Endothelial cell of umbilical vein (primary cell): ENCODE measurements around the gene MAPK13. TPM values are rescaled to one million over a fixed set of nuclear protein-coding genes. Genes with fewer than 3 reads are reported as not detected.

Experiments used
- BruUV-seq: library from RNA; stranded (reverse); fragments of 400-500 nt; replicated peaks from 2 replicates; lab custom pipeline; 2021; lab: Mats Ljungman, UMichigan
- CTCF ChIA-PET: fragments of 300-600, 350-600 bp; sonication (Branson Sonifier 250); formaldehyde crosslinking; loops from one replicate; lab custom pipeline; 2021; ENCODE audit warnings: antibody characterized with exemption, inconsistent platforms; lab: Charles Lee
- POLR2A ChIA-PET: fragments of 300-600, 350-600 bp; sonication (Branson Sonifier 250); formaldehyde crosslinking; loops from one replicate; lab custom pipeline; 2021; ENCODE audit warnings: antibody characterized with exemption, inconsistent platforms; lab: Charles Lee
- DNase-seq: peaks from one replicate; pipeline ENCODE4 v3.0.0-alpha.2; 2011; ENCODE audit warnings: low read depth, low spot score
- FAIRE-seq: peaks from 2 replicates; lab custom pipeline; 2011; peaks lifted over from hg19 to GRCh38; lab: Jason Lieb, UNC
- H2AFZ ChIP-seq: 2 replicates; pipeline ENCODE4 v1.6.0; 2012; ENCODE audit warnings: low read depth, low read length, control low read depth, inconsistent platforms
- H3K27ac ChIP-seq: 2 replicates; pipeline ENCODE4 v1.5.1; 2011; ENCODE audit warnings: low read depth, mild to moderate bottlenecking, control low read depth, low read length, moderate library complexity; ENCODE audit not compliant: insufficient read depth
- H3K27me3 ChIP-seq, 2 experiments: 2 replicates each; pipeline versions ENCODE4 v1.6.0 to v1.6.1; 2011; ENCODE audit warnings: low read length in 2 of 2, mixed read lengths in 1 of 2; ENCODE audit not compliant: control insufficient read depth in 2 of 2, insufficient read depth in 2 of 2
- H3K36me3 ChIP-seq, 2 experiments: 2 replicates in 1 of 2; 3 replicates in 1 of 2; pipeline ENCODE4 v1.5.1; 2011; ENCODE audit warnings: low read length in 2 of 2, mild to moderate bottlenecking in 1 of 2, moderate library complexity in 1 of 2; ENCODE audit not compliant: control insufficient read depth in 2 of 2, insufficient read depth in 2 of 2; ENCODE audit errors: extremely low read depth in 1 of 2
- H3K4me1 ChIP-seq: 3 replicates; pipeline ENCODE4 v1.5.1; 2011; ENCODE audit warnings: mild to moderate bottlenecking, low read length; ENCODE audit not compliant: control insufficient read depth, insufficient read depth; ENCODE audit errors: extremely low read depth
- H3K4me2 ChIP-seq: 2 replicates; pipeline ENCODE4 v1.6.1; 2011; ENCODE audit warnings: low read length, control low read depth, mixed read lengths; ENCODE audit not compliant: insufficient read depth
- H3K4me3 ChIP-seq, 3 experiments: fragments of 200-600 bp in 1 of 3; sonication (generic), shearing (Covaris generic) in 1 of 3; replicated peaks in 1 of 3; 2 replicates each; pipeline ENCODE4 v1.5.1; 2011 to 2016; ENCODE audit warnings: control low read depth in 3 of 3, low read length in 3 of 3, mild to moderate bottlenecking in 2 of 3, inconsistent platforms in 1 of 3, low read depth in 1 of 3, moderate library complexity in 1 of 3; ENCODE audit not compliant: insufficient read depth in 1 of 3
- H3K79me2 ChIP-seq: 2 replicates; pipeline ENCODE4 v1.6.0; 2012; ENCODE audit warnings: low read length, inconsistent platforms; ENCODE audit not compliant: control insufficient read depth, insufficient read depth
- H3K9ac ChIP-seq: replicated peaks from 2 replicates; pipeline ENCODE3; 2011; ENCODE audit warnings: low read length, control low read depth; ENCODE audit not compliant: insufficient read depth; ENCODE audit errors: extremely low read depth
- H3K9me1 ChIP-seq: replicated peaks from 3 replicates; pipeline ENCODE4 v1.6.0; 2011; ENCODE audit warnings: mild to moderate bottlenecking, low read length; ENCODE audit not compliant: control insufficient read depth, insufficient read depth; ENCODE audit errors: extremely low read depth
- H3K9me3 ChIP-seq: replicated peaks from 2 replicates; pipeline ENCODE4 v1.5.1; 2012; ENCODE audit warnings: low read length, inconsistent platforms; ENCODE audit not compliant: control insufficient read depth, insufficient read depth
- H4K20me1 ChIP-seq: replicated peaks from 2 replicates; pipeline ENCODE3; 2011; ENCODE audit warnings: mild to moderate bottlenecking, low read length; ENCODE audit not compliant: control insufficient read depth, insufficient read depth; ENCODE audit errors: extremely low read depth
- EZH2 ChIP-seq: IDR thresholded peaks from 2 replicates; pipeline ENCODE4 v1.6.1; 2012; ENCODE audit warnings: borderline replicate concordance, low read depth, mild to moderate bottlenecking, moderate library complexity, low read length, inconsistent platforms; ENCODE audit not compliant: severe bottlenecking
- FOS ChIP-seq: IDR thresholded peaks from 2 replicates; pipeline ENCODE4 v1.6.1; 2011; ENCODE audit warnings: mild to moderate bottlenecking, low read length, moderate library complexity, borderline replicate concordance; ENCODE audit not compliant: insufficient read depth
- GATA2 ChIP-seq: IDR thresholded peaks from 2 replicates; pipeline ENCODE4 v1.7.0; 2011; ENCODE audit warnings: low read depth, mild to moderate bottlenecking, moderate library complexity, mixed read lengths, low read length; ENCODE audit not compliant: insufficient read length, insufficient read depth
- JUN ChIP-seq: IDR thresholded peaks from 2 replicates; pipeline ENCODE4 v1.6.1; 2011; ENCODE audit warnings: borderline replicate concordance, low read depth; ENCODE audit not compliant: insufficient read length, insufficient read depth
- MYC ChIP-seq: IDR thresholded peaks from one replicate; pipeline ENCODE4 v1.6.1; 2011; ENCODE audit warnings: mild to moderate bottlenecking, low read depth, low read length
- POLR2AphosphoS5 ChIP-seq: IDR thresholded peaks from 2 replicates; pipeline ENCODE4 v1.6.1; 2012; ENCODE audit warnings: low read depth, mild to moderate bottlenecking, control low read depth, low read length, moderate library complexity; ENCODE audit not compliant: insufficient read depth
- dilution Hi-C: fragments of 300-500 bp; cut with MboI; formaldehyde crosslinking; loops from one replicate; pipeline ENCODE4 v1.15.0; 2019; ENCODE audit warnings: low sequenced_read_pairs; ENCODE audit not compliant: extremely low pct_ligation_motif_present
- intact Hi-C: fragments of 100-400 bp; cut with micrococcal nuclease; formaldehyde crosslinking; loops from one replicate; pipeline ENCODE4 v1.10.0; 2022
- polyA plus RNA-seq, 4 experiments: library from polyadenylated mRNA; depleted of rRNA in 3 of 4; stranded (reverse) in 3 of 4; unstranded in 1 of 4; fragments of >200 nt; gene quantifications; 2 replicates each; pipeline versions ENCODE4 v1.2.1 to v1.2.3, GENCODE V29; 2011 to 2012; ENCODE audit warnings: missing spikeins in 1 of 4
- total RNA-seq: library from RNA; stranded (reverse); gene quantifications from 2 replicates; pipeline ENCODE4 v1.2.3, GENCODE V29; 2021
- TF ChIP-seq, protein P1 (sequence below), 2 donors: IDR thresholded peaks; 1 replicate in 1 of 2; 2 replicates in 1 of 2; pipeline ENCODE4 v1.5.1; 2011; ENCODE audit warnings: low read length in 2 of 2, mild to moderate bottlenecking in 2 of 2, moderate library complexity in 2 of 2, control low read depth in 1 of 2, inconsistent platforms in 1 of 2, low read depth in 1 of 2; ENCODE audit not compliant: insufficient read depth in 1 of 2; ENCODE audit errors: extremely low read depth in 1 of 2
- TF ChIP-seq, protein P2 (sequence below): IDR thresholded peaks from 2 replicates; pipeline ENCODE4 v1.6.1; 2011; ENCODE audit not compliant: insufficient read depth, insufficient read length

The MAPK13 gene
- total and polyA plus RNA-seq, 2 donors (not counting 3 experiments of a cell fraction or from before 2014, with no cell fraction given) = 9.0 to 11.6 TPM

DNA sequence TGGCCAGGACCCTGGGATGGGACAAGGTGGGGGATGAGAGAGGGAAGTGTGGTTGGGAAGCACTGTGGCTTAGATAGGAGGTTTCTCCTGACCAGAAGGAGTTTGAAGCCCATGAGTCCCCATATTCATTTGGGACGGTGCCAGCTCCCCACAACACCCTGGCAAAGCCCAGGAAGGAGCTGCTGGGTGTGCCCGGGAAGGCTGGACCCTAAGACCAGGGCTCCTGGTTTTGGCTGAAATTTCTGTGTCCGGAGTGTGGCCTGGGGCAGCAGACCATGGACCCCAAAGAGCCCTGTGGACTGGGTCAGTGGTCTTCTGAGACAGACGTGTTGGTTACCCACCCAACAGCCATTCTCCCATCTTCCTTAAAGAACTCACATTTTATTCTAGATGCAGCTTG is 15.2 kb downstream of the MAPK13 start:
- dilution Hi-C loops = no loop called here
- H2AFZ ChIP-seq = no peak overlapping the region
- no peaks in the 10 kb centered on the region for H4K20me1 ChIP-seq
- H3K4me3 ChIP-seq = no peak overlapping the region
- no peaks in the 10 kb centered on the region for H3K36me3 ChIP-seq
- ChIA-PET POLR2A (no interaction called here), CTCF (interaction anchor here (1.4 to 3.0 kb wide), 2 partner anchors 12 to 13 kb away, joined by 3 to 8 read pairs; no protein-coding TSS in a partner anchor)
- FAIRE-seq (no peak), DNase-seq (no peak)
- H3K4me2 ChIP-seq = no peak overlapping the region
- intact Hi-C loops = no loop called here
- no TSS peak for BruUV-seq
- no peaks in the 10 kb centered on the region for H3K79me2 ChIP-seq
- H3K9me1 ChIP-seq = no peaks in the 10 kb centered on the region
- H3K9me3 ChIP-seq = no peaks in the 10 kb centered on the region
- H3K9ac ChIP-seq = no peak overlapping the region
- TF ChIP-seq EZH2 (no peak), JUN (no peak), POLR2AphosphoS5 (no peak), GATA2 (no peak), MYC (no peak), FOS (no peak)
- TF ChIP-seq, protein P1, sequence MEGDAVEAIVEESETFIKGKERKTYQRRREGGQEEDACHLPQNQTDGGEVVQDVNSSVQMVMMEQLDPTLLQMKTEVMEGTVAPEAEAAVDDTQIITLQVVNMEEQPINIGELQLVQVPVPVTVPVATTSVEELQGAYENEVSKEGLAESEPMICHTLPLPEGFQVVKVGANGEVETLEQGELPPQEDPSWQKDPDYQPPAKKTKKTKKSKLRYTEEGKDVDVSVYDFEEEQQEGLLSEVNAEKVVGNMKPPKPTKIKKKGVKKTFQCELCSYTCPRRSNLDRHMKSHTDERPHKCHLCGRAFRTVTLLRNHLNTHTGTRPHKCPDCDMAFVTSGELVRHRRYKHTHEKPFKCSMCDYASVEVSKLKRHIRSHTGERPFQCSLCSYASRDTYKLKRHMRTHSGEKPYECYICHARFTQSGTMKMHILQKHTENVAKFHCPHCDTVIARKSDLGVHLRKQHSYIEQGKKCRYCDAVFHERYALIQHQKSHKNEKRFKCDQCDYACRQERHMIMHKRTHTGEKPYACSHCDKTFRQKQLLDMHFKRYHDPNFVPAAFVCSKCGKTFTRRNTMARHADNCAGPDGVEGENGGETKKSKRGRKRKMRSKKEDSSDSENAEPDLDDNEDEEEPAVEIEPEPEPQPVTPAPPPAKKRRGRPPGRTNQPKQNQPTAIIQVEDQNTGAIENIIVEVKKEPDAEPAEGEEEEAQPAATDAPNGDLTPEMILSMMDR (IDR thresholded peaks at IDR 0.05; ENCODE audit: extremely low read depth in 1 of 2, insufficient read depth in 1 of 2, low read depth in 1 of 2, low read length in 2 of 2) = no peak
- TF ChIP-seq, protein P2, sequence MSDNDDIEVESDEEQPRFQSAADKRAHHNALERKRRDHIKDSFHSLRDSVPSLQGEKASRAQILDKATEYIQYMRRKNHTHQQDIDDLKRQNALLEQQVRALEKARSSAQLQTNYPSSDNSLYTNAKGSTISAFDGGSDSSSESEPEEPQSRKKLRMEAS = no peak
- no peaks in the 10 kb centered on the region for H3K4me1 ChIP-seq
- no peak overlapping the region for H3K27ac ChIP-seq
- no peaks in the 10 kb centered on the region for H3K27me3 ChIP-seq
